Bronchial epithelial cell (primary cell): ENCODE results near the gene TNF. TPM values are rescaled to one million over a fixed set of nuclear protein-coding genes. Genes with fewer than 3 reads are reported as not detected.

ENCODE experiments used
- DNase-seq: peaks from one replicate; pipeline ENCODE4 v3.0.0-alpha.2; 2010; ENCODE audit warnings: low read depth
- FAIRE-seq: peaks from 2 replicates; lab custom pipeline; 2011; peaks lifted over from hg19 to GRCh38; lab: Jason Lieb, UNC
- H3K27me3 ChIP-seq: 2 replicates; pipeline ENCODE4 v1.5.1; 2011; ENCODE audit warnings: low read length; ENCODE audit not compliant: control insufficient read depth, insufficient read depth
- H3K36me3 ChIP-seq: 2 replicates; pipeline ENCODE4 v1.5.1; 2011; ENCODE audit warnings: low read length; ENCODE audit not compliant: control insufficient read depth, insufficient read depth
- H3K4me3 ChIP-seq: 2 replicates; pipeline ENCODE4 v1.5.1; 2011; ENCODE audit warnings: mild to moderate bottlenecking, low read depth, low read length, control low read depth
- CTCF ChIP-seq: IDR thresholded peaks from 2 replicates; pipeline ENCODE4 v1.5.1; 2011; ENCODE audit warnings: mild to moderate bottlenecking, moderate library complexity, low read length, control low read depth, inconsistent platforms; ENCODE audit not compliant: insufficient read depth, severe bottlenecking
- total RNA-seq: library from RNA; depleted of rRNA; stranded (reverse); fragments of >200 nt; gene quantifications from 2 replicates; pipeline ENCODE4 v1.2.1, GENCODE V29; 2014

The TNF gene
- total RNA-seq, 1 donor from 2014 or later: not detected

GRCh38 chr6:31627690-31628287, 52.4 kb downstream of the TNF start:
- FAIRE-seq: no peak
- no peak for TF ChIP-seq CTCF
- no peak for DNase-seq
- Histone ChIP-seq H3K4me3 (no peak overlapping the region), H3K36me3 (peaks cover 67% of the 10 kb centered on the region), H3K27me3 (no peaks in the 10 kb centered on the region)

Other genes starting within 250 kb of the TNF start
- gene HLA-B, start 218.4 kb upstream of the TNF start, total RNA-seq: 46.9 and 59.5 TPM in 2 replicates
- 47.6 and 51.6 TPM in 2 replicates for gene MICA, start 172.0 kb upstream of the TNF start, total RNA-seq
- gene MICB, start 77.4 kb upstream of the TNF start, total RNA-seq: 2.9 and 3.7 TPM in 2 replicates
- not detected in 2 replicates for gene MCCD1, start 46.6 kb upstream of the TNF start, total RNA-seq
- 335 and 385 TPM in 2 replicates for gene DDX39B, start 33.6 kb upstream of the TNF start, total RNA-seq
- gene ATP6V1G2, start 29.0 kb upstream of the TNF start, total RNA-seq: 0.26 and 0.51 TPM in 2 replicates
- 38.9 and 40.0 TPM in 2 replicates for gene NFKBIL1, start 28.0 kb upstream of the TNF start, total RNA-seq
- not detected in 2 replicates for gene LTA, start 3.3 kb upstream of the TNF start, total RNA-seq
- not detected in 2 replicates for gene LTB, start 6.9 kb downstream of the TNF start, total RNA-seq
- not detected in 2 replicates for gene LST1, start 10.7 kb downstream of the TNF start, total RNA-seq
- not detected in 2 replicates for gene NCR3, start 17.4 kb downstream of the TNF start, total RNA-seq
- gene AIF1, start 39.7 kb downstream of the TNF start, total RNA-seq: not detected in 2 replicates
- 21.1 and 24.7 TPM in 2 replicates for gene PRRC2A, start 45.1 kb downstream of the TNF start, total RNA-seq
- 71.1 and 84.1 TPM in 2 replicates for gene BAG6, start 77.1 kb downstream of the TNF start, total RNA-seq
- gene APOM, start 80.3 kb downstream of the TNF start, total RNA-seq: 0.26 and 0.53 TPM in 2 replicates
- 28.4 and 30.5 TPM in 2 replicates for gene C6orf47, start 85.2 kb downstream of the TNF start, total RNA-seq
- gene GPANK1, start 89.4 kb downstream of the TNF start, total RNA-seq: 10.0 and 10.2 TPM in 2 replicates
- gene CSNK2B, start 90.5 kb downstream of the TNF start, total RNA-seq: 61.1 and 72.7 TPM in 2 replicates
- gene LY6G5B, start 94.4 kb downstream of the TNF start, total RNA-seq: 1.1 and 2.3 TPM in 2 replicates
- gene LY6G5C, start 105.5 kb downstream of the TNF start, total RNA-seq: 0.13 TPM in 1 of 2 replicates, not detected in the other
- 32.9 and 66.2 TPM in 2 replicates for gene ABHD16A, start 127.8 kb downstream of the TNF start, total RNA-seq
- gene LY6G6F, start 131.3 kb downstream of the TNF start, total RNA-seq: not detected in 2 replicates
- not detected in 2 replicates for gene LY6G6D, start 139.8 kb downstream of the TNF start, total RNA-seq
- gene LY6G6C, start 146.2 kb downstream of the TNF start, total RNA-seq: 0.38 TPM in 1 of 2 replicates, not detected in the other
- under 0.01 TPM in 1 of 2 replicates, not detected in the other for gene MPIG6B, start 147.8 kb downstream of the TNF start, total RNA-seq
- 14.5 and 19.5 TPM in 2 replicates for gene DDAH2, start 153.7 kb downstream of the TNF start, total RNA-seq
- gene CLIC1, start 161.0 kb downstream of the TNF start, total RNA-seq: 480 and 574 TPM in 2 replicates
- gene MSH5, start 164.4 kb downstream of the TNF start, total RNA-seq: 3.4 and 4.0 TPM in 2 replicates
- 1.3 TPM in 2 replicates for gene SAPCD1, start 187.1 kb downstream of the TNF start, total RNA-seq
- 0.26 and 1.4 TPM in 2 replicates for gene VWA7, start 201.8 kb downstream of the TNF start, total RNA-seq
- gene VARS1, start 220.2 kb downstream of the TNF start, total RNA-seq: 40.8 and 53.2 TPM in 2 replicates
- 28.9 and 29.2 TPM in 2 replicates for gene LSM2, start 231.4 kb downstream of the TNF start, total RNA-seq
- gene HSPA1L, start 239.7 kb downstream of the TNF start, total RNA-seq: 0.53 and 1.4 TPM in 2 replicates
- gene HSPA1A, start 240.0 kb downstream of the TNF start, total RNA-seq: 50.3 and 55.3 TPM in 2 replicates